ENCODE results near the gene LEMD3.

GRCh38 chr12:65229441-65229840 lies 60.1 kb downstream of the LEMD3 start:
- TF ChIP-seq CTCF (conservative IDR thresholded peaks at IDR 0.05; ENCODE audit: low read depth, low read length) (no peak), EZH2phosphoT487 (IDR thresholded peaks at IDR 0.05; ENCODE audit: borderline replicate concordance, low read length) (no peak)
